HepG2 (cell line): ENCODE measurements around the gene ACOT8. TPM values are rescaled to one million over a fixed set of nuclear protein-coding genes. Genes with fewer than 3 reads are reported as not detected.

Experiments
- ARID5B ChIP-seq: IDR thresholded peaks from 2 replicates; pipeline ENCODE4 v1.4.0; 2020; ENCODE audit warnings: mild to moderate bottlenecking, missing genetic modification reagents
- ASH2L ChIP-seq: fragments of 300-600, 200-600 bp; sonication (generic); IDR thresholded peaks from 2 replicates; pipeline ENCODE4 v1.7.0; 2017; ENCODE audit warnings: low read depth, mild to moderate bottlenecking, moderate library complexity, mixed read lengths, low read length; ENCODE audit not compliant: insufficient read length
- ATF5 ChIP-seq: sonication (generic); formaldehyde crosslinking; IDR thresholded peaks from 2 replicates; pipeline ENCODE4 v1.4.0; 2020; ENCODE audit warnings: mild to moderate bottlenecking, low read depth, missing genetic modification reagents
- CEBPB ChIP-seq: IDR thresholded peaks from 2 replicates; pipeline ENCODE4 v1.6.1; 2011; ENCODE audit warnings: low read depth, low read length, improper control_type of control experiment, borderline replicate concordance
- FOSL2 ChIP-seq: sonication (generic); formaldehyde crosslinking; IDR thresholded peaks from 2 replicates; pipeline ENCODE4 v1.4.0; 2020; ENCODE audit warnings: missing genetic modification reagents
- GTF3A ChIP-seq: sonication (generic); formaldehyde crosslinking; conservative IDR thresholded peaks from 2 replicates; pipeline ENCODE4 v1.4.0; 2020; ENCODE audit warnings: mild to moderate bottlenecking, missing genetic modification reagents
- KDM3A ChIP-seq: IDR thresholded peaks from 2 replicates; pipeline ENCODE4 v1.6.1; 2018; ENCODE audit warnings: low read depth, missing compliant biosample characterization
- KMT2B ChIP-seq: IDR thresholded peaks from 2 replicates; pipeline ENCODE4 v1.6.1; 2016; ENCODE audit warnings: missing genetic modification reagents, missing compliant biosample characterization
- PATZ1 ChIP-seq: sonication (generic); formaldehyde crosslinking; IDR thresholded peaks from 2 replicates; pipeline ENCODE4 v1.4.0; 2020; ENCODE audit warnings: missing genetic modification reagents
- PCBP2 ChIP-seq: fragments of 200-400 bp; formaldehyde crosslinking; optimal IDR thresholded peaks from 2 replicates; pipeline ENCODE3; 2018; ENCODE audit warnings: low read length, low read depth; ENCODE audit not compliant: poor library complexity, severe bottlenecking
- SUZ12 ChIP-seq: fragments of 150-350 bp; IDR thresholded peaks from 2 replicates; pipeline ENCODE4 v1.6.1; 2014; ENCODE audit warnings: low read depth, low read length
- TFE3 ChIP-seq: IDR thresholded peaks from 2 replicates; pipeline ENCODE4 v1.6.1; 2016
- TGIF2 ChIP-seq: IDR thresholded peaks from 2 replicates; pipeline ENCODE4 v1.6.1; 2016; ENCODE audit warnings: control low read depth, missing compliant biosample characterization
- THAP7 ChIP-seq: sonication (generic); formaldehyde crosslinking; IDR thresholded peaks from 2 replicates; pipeline ENCODE4 v1.8.1; 2023; ENCODE audit warnings: mild to moderate bottlenecking, missing genetic modification reagents
- ZBTB37 ChIP-seq: sonication (generic); formaldehyde crosslinking; IDR thresholded peaks from 2 replicates; pipeline ENCODE4 v1.4.0; 2020; ENCODE audit warnings: mild to moderate bottlenecking, missing genetic modification reagents
- ZNF670 ChIP-seq: sonication (generic); formaldehyde crosslinking; IDR thresholded peaks from 2 replicates; pipeline ENCODE4 v1.8.0; 2022; ENCODE audit warnings: mild to moderate bottlenecking, missing genetic modification reagents, borderline replicate concordance
- ZNF841 ChIP-seq: sonication (generic); formaldehyde crosslinking; IDR thresholded peaks from 2 replicates; pipeline ENCODE4 v1.8.1; 2023; ENCODE audit warnings: missing genetic modification reagents, borderline replicate concordance
- polyA plus RNA-seq, 8 experiments: library from polyadenylated mRNA; depleted of rRNA in 3 of 8; stranded (reverse) in 7 of 8; unstranded in 1 of 8; fragments of >200 nt; fragmentation: Illumina TruSeq in 4 of 8; extraction: Trizol in 4 of 8; gene quantifications; 2 replicates each; pipeline versions ENCODE4 v1.2.1 to v1.2.3, GENCODE V29; 2011 to 2016; ENCODE audit warnings: low read depth in 4 of 8, missing spikeins in 1 of 8, mixed read lengths in 1 of 8; ENCODE audit not compliant: insufficient read depth in 1 of 8
- total RNA-seq, 5 experiments: library from RNA; depleted of rRNA; stranded (reverse); fragments of >200 nt; fragmentation: Illumina TruSeq; extraction: Trizol; gene quantifications; 2 replicates each; pipeline ENCODE4 v1.2.3, GENCODE V29; 2016; ENCODE audit warnings: low read depth in 1 of 5

The ACOT8 gene
- total and polyA plus RNA-seq, 2 of the 13 experiments (the other 11 are each of a cell fraction or from before 2014, with no cell fraction given) = 31.4 to 45.5 TPM

- TF ChIP-seq GTF3A = no peak
- no peak for TF ChIP-seq KDM3A (CRISPR knock-in tag)
- TF ChIP-seq THAP7 = no peak
- no peak for TF ChIP-seq ATF5 (CRISPR knock-in tag)
- no peak for TF ChIP-seq FOSL2 (CRISPR knock-in tag)
- no peak for TF ChIP-seq TGIF2 (CRISPR knock-in tag)
- no peak for TF ChIP-seq ZNF841
- no peak for TF ChIP-seq SUZ12
- TF ChIP-seq ARID5B (CRISPR knock-in tag) = peak; percentile 74
- no peak for TF ChIP-seq KMT2B (CRISPR knock-in tag)
- no peak for TF ChIP-seq ZBTB37
- TF ChIP-seq TFE3 (CRISPR knock-in tag) = no peak
- TF ChIP-seq PATZ1 (CRISPR knock-in tag) = no peak
- no peak for TF ChIP-seq PCBP2
- TF ChIP-seq CEBPB = no peak
- 0 out of 2 replicates have a peak, but pooled peaks have one; percentile 52 for TF ChIP-seq ZNF670
- TF ChIP-seq ASH2L = no peak
These were observed 4.3 kb upstream of the ACOT8 start (continued) for GRCh38 chr20:45861221-45862075.
